A673 (cell line): ENCODE data around the gene CCDC154. TPM values are rescaled to one million over a fixed set of nuclear protein-coding genes. Genes with fewer than 3 reads are reported as not detected.

ENCODE experiments used
- Bru-seq: library from RNA; stranded (reverse); fragments of 400-500 nt; gene quantifications from one replicate; lab custom pipeline; 2021; lab: Mats Ljungman, UMichigan
- BruChase-seq, 2 experiments: library from RNA; stranded (reverse); fragments of 400-500 nt; gene quantifications; one replicate each; lab custom pipeline; 2021; lab: Mats Ljungman, UMichigan
- BruUV-seq: library from RNA; stranded (reverse); fragments of 400-500 nt; replicated peaks from 2 replicates; lab custom pipeline; 2021; lab: Mats Ljungman, UMichigan
- CTCF ChIA-PET: fragments of 300-600 bp; sonication (Branson Sonifier 250); formaldehyde crosslinking; loops from one replicate; lab custom pipeline; 2022; ENCODE audit warnings: antibody characterized with exemption; lab: Charles Lee
- POLR2A ChIA-PET: fragments of 300-600 bp; sonication (Branson Sonifier 250); formaldehyde crosslinking; loops from one replicate; lab custom pipeline; 2022; ENCODE audit warnings: antibody characterized with exemption; ENCODE audit not compliant: low non-redundant PET; lab: Charles Lee
- DNase-seq: peaks from one replicate; pipeline ENCODE4 v3.0.0-alpha.2; 2015; ENCODE audit warnings: low spot score
- H3K27ac ChIP-seq: fragments of 200-600 bp; sonication (generic); 2 replicates; pipeline ENCODE4 v1.5.1; 2016; ENCODE audit warnings: mixed run types, low read depth, mild to moderate bottlenecking, mixed read lengths, antibody characterized with exemption, low read length; ENCODE audit not compliant: poor library complexity, severe bottlenecking
- H3K27me3 ChIP-seq: fragments of 200-600 bp; sonication (generic); replicated peaks from 2 replicates; pipeline ENCODE4 v1.6.1; 2017; ENCODE audit warnings: mixed run types, low read depth, mild to moderate bottlenecking, mixed read lengths, antibody characterized with exemption, low read length; ENCODE audit not compliant: insufficient read depth, poor library complexity
- H3K36me3 ChIP-seq: fragments of 200-600 bp; sonication (generic); 2 replicates; pipeline ENCODE4 v1.6.1; 2016; ENCODE audit warnings: mixed run types, mild to moderate bottlenecking, mixed read lengths, antibody characterized with exemption, low read length; ENCODE audit not compliant: insufficient read depth, poor library complexity, severe bottlenecking
- H3K4me1 ChIP-seq: fragments of 200-600 bp; sonication (generic); 2 replicates; pipeline ENCODE4 v1.6.1; 2017; ENCODE audit warnings: mixed run types, mild to moderate bottlenecking, mixed read lengths, antibody characterized with exemption, low read length; ENCODE audit not compliant: insufficient read depth, poor library complexity, severe bottlenecking
- H3K4me3 ChIP-seq: fragments of 200-600 bp; sonication (generic); 2 replicates; pipeline ENCODE4 v1.5.1; 2016; ENCODE audit warnings: low read depth, mixed run types, mild to moderate bottlenecking, mixed read lengths, low read length; ENCODE audit not compliant: poor library complexity, severe bottlenecking
- H3K9me3 ChIP-seq: fragments of 200-600 bp; sonication (generic); 2 replicates; pipeline ENCODE4 v1.6.1; 2016; ENCODE audit warnings: mixed run types, low read depth, mild to moderate bottlenecking, mixed read lengths, antibody characterized with exemption, low read length; ENCODE audit not compliant: poor library complexity, severe bottlenecking
- CTCF ChIP-seq: fragments of 300-800, 200-600 bp; sonication (generic); conservative IDR thresholded peaks from 2 replicates; pipeline ENCODE4 v1.5.1; 2017; ENCODE audit warnings: low read depth, mild to moderate bottlenecking, antibody characterized with exemption, low read length, moderate library complexity, mixed read lengths
- EZH2 ChIP-seq: fragments of 200-600 bp; sonication (generic); IDR thresholded peaks from 2 replicates; pipeline ENCODE4 v1.6.1; 2017; ENCODE audit warnings: borderline replicate concordance, low read depth, mild to moderate bottlenecking, mixed read lengths, antibody characterized with exemption, low read length; ENCODE audit not compliant: poor library complexity, severe bottlenecking
- intact Hi-C: fragments of 100-400 bp; cut with micrococcal nuclease; formaldehyde crosslinking; loops from one replicate; pipeline ENCODE4 v1.10.0; 2022; ENCODE audit not compliant: unreplicated experiment
- long read RNA-seq: library from polyadenylated mRNA; stranded (forward); transcript quantifications from one replicate; pipeline ENCODE4 v2.0.0, GENCODE V29; 2022
- total RNA-seq: library from RNA; stranded (reverse); gene quantifications from 2 replicates; pipeline ENCODE4 v1.2.3, GENCODE V29; 2021

The CCDC154 gene, protein sequence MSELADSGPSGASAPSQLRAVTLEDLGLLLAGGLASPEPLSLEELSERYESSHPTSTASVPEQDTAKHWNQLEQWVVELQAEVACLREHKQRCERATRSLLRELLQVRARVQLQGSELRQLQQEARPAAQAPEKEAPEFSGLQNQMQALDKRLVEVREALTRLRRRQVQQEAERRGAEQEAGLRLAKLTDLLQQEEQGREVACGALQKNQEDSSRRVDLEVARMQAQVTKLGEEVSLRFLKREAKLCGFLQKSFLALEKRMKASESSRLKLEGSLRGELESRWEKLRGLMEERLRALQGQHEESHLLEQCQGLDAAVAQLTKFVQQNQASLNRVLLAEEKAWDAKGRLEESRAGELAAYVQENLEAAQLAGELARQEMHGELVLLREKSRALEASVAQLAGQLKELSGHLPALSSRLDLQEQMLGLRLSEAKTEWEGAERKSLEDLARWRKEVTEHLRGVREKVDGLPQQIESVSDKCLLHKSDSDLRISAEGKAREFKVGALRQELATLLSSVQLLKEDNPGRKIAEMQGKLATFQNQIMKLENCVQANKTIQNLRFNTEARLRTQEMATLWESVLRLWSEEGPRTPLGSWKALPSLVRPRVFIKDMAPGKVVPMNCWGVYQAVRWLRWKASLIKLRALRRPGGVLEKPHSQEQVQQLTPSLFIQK
- total RNA-seq (1.2 and 1.6 TPM in 2 replicates), Bru-seq, nascent RNA (percentile 21 among the genes with signal in this experiment), BruChase-seq, experiment 1, labeled RNA remaining after a 2-hour chase (percentile 21 among the genes with signal in this experiment), BruChase-seq, experiment 2, labeled RNA remaining after a 6-hour chase (percentile 33 among the genes with signal in this experiment)
- long read RNA-seq = 0 reads

- no peak for DNase-seq
- BruUV-seq = no TSS peak
- Histone ChIP-seq H3K4me3 (no peak within 1 kb of the TSS), H3K4me1 (no peaks in the 10 kb centered on the region), H3K9me3 (no peaks in the 10 kb centered on the region), H3K36me3 (no peaks in the 10 kb centered on the region), H3K27me3 (no peaks in the 10 kb centered on the region), H3K27ac (no peak within 1 kb of the TSS)
- ChIA-PET POLR2A (interaction anchor here (0.6 kb wide), 1 partner anchor 178 kb away, joined by 4 read pairs; no protein-coding TSS in a partner anchor), CTCF (no interaction called here)
- intact Hi-C loops = no loop called here
- TF ChIP-seq EZH2 (no peak), CTCF (no peak)
These were observed at the start of gene CCDC154 for GRCh38 chr16:1443980-1444729. TSS of gene CCDC154 (minus strand) at chr16:1444556. CDS start at chr16:1444322, 234 bp downstream.

- DNase-seq = peak; percentile 40
- Histone ChIP-seq H3K27me3 (no peaks in the 10 kb centered on the region), H3K4me1 (peaks cover 3% of the 10 kb centered on the region), H3K27ac (peak overlapping the region; percentile 98), H3K4me3 (peak overlapping the region; percentile 88), H3K9me3 (no peaks in the 10 kb centered on the region), H3K36me3 (peaks cover 9% of the 10 kb centered on the region)
- POLR2A ChIA-PET = no interaction called here
- intact Hi-C loops = no loop called here
- CTCF ChIA-PET = no interaction called here
- TF ChIP-seq CTCF = no peak
- TF ChIP-seq EZH2 = no peak
- BruUV-seq = TSS peak; percentile 62
These were observed 49.4 kb upstream of the CCDC154 start for GRCh38 chr16:1493746-1494094.
